A673 (cell line): Measurements from ENCODE around the gene XAB2. TPM values are rescaled to one million over a fixed set of nuclear protein-coding genes. Genes with fewer than 3 reads are reported as not detected.

Experiments used
- BruUV-seq: library from RNA; stranded (reverse); fragments of 400-500 nt; replicated peaks from 2 replicates; lab custom pipeline; 2021; lab: Mats Ljungman, UMichigan
- CTCF ChIA-PET: fragments of 300-600 bp; sonication (Branson Sonifier 250); formaldehyde crosslinking; loops from one replicate; lab custom pipeline; 2022; ENCODE audit warnings: antibody characterized with exemption; lab: Charles Lee
- POLR2A ChIA-PET: fragments of 300-600 bp; sonication (Branson Sonifier 250); formaldehyde crosslinking; loops from one replicate; lab custom pipeline; 2022; ENCODE audit warnings: antibody characterized with exemption; ENCODE audit not compliant: low non-redundant PET; lab: Charles Lee
- DNase-seq: peaks from one replicate; pipeline ENCODE4 v3.0.0-alpha.2; 2015; ENCODE audit warnings: low spot score
- H3K27ac ChIP-seq: fragments of 200-600 bp; sonication (generic); 2 replicates; pipeline ENCODE4 v1.5.1; 2016; ENCODE audit warnings: mixed run types, low read depth, mild to moderate bottlenecking, mixed read lengths, antibody characterized with exemption, low read length; ENCODE audit not compliant: poor library complexity, severe bottlenecking
- H3K27me3 ChIP-seq: fragments of 200-600 bp; sonication (generic); replicated peaks from 2 replicates; pipeline ENCODE4 v1.6.1; 2017; ENCODE audit warnings: mixed run types, low read depth, mild to moderate bottlenecking, mixed read lengths, antibody characterized with exemption, low read length; ENCODE audit not compliant: insufficient read depth, poor library complexity
- H3K36me3 ChIP-seq: fragments of 200-600 bp; sonication (generic); 2 replicates; pipeline ENCODE4 v1.6.1; 2016; ENCODE audit warnings: mixed run types, mild to moderate bottlenecking, mixed read lengths, antibody characterized with exemption, low read length; ENCODE audit not compliant: insufficient read depth, poor library complexity, severe bottlenecking
- H3K4me1 ChIP-seq: fragments of 200-600 bp; sonication (generic); 2 replicates; pipeline ENCODE4 v1.6.1; 2017; ENCODE audit warnings: mixed run types, mild to moderate bottlenecking, mixed read lengths, antibody characterized with exemption, low read length; ENCODE audit not compliant: insufficient read depth, poor library complexity, severe bottlenecking
- H3K4me3 ChIP-seq: fragments of 200-600 bp; sonication (generic); 2 replicates; pipeline ENCODE4 v1.5.1; 2016; ENCODE audit warnings: low read depth, mixed run types, mild to moderate bottlenecking, mixed read lengths, low read length; ENCODE audit not compliant: poor library complexity, severe bottlenecking
- H3K9me3 ChIP-seq: fragments of 200-600 bp; sonication (generic); 2 replicates; pipeline ENCODE4 v1.6.1; 2016; ENCODE audit warnings: mixed run types, low read depth, mild to moderate bottlenecking, mixed read lengths, antibody characterized with exemption, low read length; ENCODE audit not compliant: poor library complexity, severe bottlenecking
- CTCF ChIP-seq: fragments of 300-800, 200-600 bp; sonication (generic); conservative IDR thresholded peaks from 2 replicates; pipeline ENCODE4 v1.5.1; 2017; ENCODE audit warnings: low read depth, mild to moderate bottlenecking, antibody characterized with exemption, low read length, moderate library complexity, mixed read lengths
- EZH2 ChIP-seq: fragments of 200-600 bp; sonication (generic); IDR thresholded peaks from 2 replicates; pipeline ENCODE4 v1.6.1; 2017; ENCODE audit warnings: borderline replicate concordance, low read depth, mild to moderate bottlenecking, mixed read lengths, antibody characterized with exemption, low read length; ENCODE audit not compliant: poor library complexity, severe bottlenecking
- intact Hi-C: fragments of 100-400 bp; cut with micrococcal nuclease; formaldehyde crosslinking; loops from one replicate; pipeline ENCODE4 v1.10.0; 2022; ENCODE audit not compliant: unreplicated experiment
- total RNA-seq: library from RNA; stranded (reverse); gene quantifications from 2 replicates; pipeline ENCODE4 v1.2.3, GENCODE V29; 2021

The XAB2 gene
- total RNA-seq, 1 experiment from 2014 or later = 46.8 TPM

DNA sequence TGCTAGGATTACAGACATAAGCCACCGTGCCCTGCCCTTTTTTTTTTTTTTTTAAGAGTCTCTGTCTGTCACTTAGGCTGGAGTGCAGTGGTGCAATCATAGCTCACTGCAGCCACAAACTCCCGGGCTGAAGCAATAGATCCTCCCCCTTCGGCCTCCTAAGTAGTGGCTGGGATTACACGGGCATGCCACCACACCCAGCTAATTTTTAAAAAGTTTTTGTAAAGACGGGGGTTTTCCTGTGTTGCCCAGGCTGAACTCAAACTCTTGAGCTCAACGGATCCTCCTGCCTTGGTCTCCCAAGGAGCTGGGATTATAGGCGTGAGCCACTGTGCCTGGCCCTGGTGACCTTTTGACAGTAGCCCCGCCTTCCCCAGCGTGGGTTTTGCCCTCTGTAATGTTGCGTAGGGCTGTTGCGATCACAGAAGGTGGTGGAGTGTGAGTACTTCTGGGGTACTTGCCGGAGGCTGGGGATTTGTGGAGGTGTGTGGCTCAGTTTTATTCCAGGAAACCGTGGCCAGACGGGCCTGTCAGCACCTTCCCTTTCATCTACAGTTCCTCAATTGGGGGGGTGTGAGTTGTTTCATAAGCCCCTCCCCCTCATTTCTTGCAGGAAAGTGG is 27.9 kb upstream of the XAB2 start:
- H3K9me3 ChIP-seq = no peaks in the 10 kb centered on the region
- no peaks in the 10 kb centered on the region for H3K36me3 ChIP-seq
- H3K4me1 ChIP-seq = no peaks in the 10 kb centered on the region
- no TSS peak for BruUV-seq
- DNase-seq = no peak
- ChIA-PET CTCF (interaction anchor here (0.6 to 0.7 kb wide), 2 partner anchors 9 to 15 kb away, joined by 3 to 4 read pairs; no protein-coding TSS in a partner anchor), POLR2A (no interaction called here)
- TF ChIP-seq EZH2 (no peak), CTCF (no peak)
- intact Hi-C loops = no loop called here
- no peak overlapping the region for H3K4me3 ChIP-seq
- no peak overlapping the region for H3K27ac ChIP-seq
- no peaks in the 10 kb centered on the region for H3K27me3 ChIP-seq

GRCh38 chr19:7655581-7655980 is 26.2 kb upstream of the XAB2 start:
- H3K27ac ChIP-seq = no peak overlapping the region
- H3K27me3 ChIP-seq = no peaks in the 10 kb centered on the region
- no peaks in the 10 kb centered on the region for H3K36me3 ChIP-seq
- intact Hi-C loops = no loop called here
- ChIA-PET POLR2A (no interaction called here), CTCF (interaction anchor here (0.6 kb wide), 1 partner anchor 10 kb away, joined by 4 read pairs; no protein-coding TSS in a partner anchor)
- TF ChIP-seq CTCF = no peak
- no peak for TF ChIP-seq EZH2
- no peak for DNase-seq
- no peaks in the 10 kb centered on the region for H3K4me1 ChIP-seq
- BruUV-seq = no TSS peak
- H3K9me3 ChIP-seq = no peaks in the 10 kb centered on the region
- no peak overlapping the region for H3K4me3 ChIP-seq

DNA sequence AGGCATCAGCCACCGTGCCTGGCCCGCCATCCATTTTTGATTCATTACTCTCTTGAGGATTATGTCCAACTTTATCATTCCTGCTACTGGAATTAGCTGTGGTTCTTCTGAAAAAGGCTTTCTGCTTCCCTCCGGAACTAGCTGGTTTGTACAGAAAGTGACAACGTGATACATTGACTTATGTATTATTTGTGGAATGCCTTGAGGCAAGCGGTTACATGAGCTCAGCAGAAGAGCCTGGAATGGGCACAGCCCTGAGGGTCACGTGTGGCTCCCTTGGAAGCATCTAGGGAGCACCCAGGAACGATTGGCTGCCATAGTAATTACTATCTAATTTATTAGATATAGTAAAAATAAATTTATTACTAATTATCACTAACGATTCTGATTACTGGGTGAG is 25.1 kb upstream of the XAB2 start:
- DNase-seq = no peak
- intact Hi-C loops = loop anchor here (5.0 kb wide), 1 partner anchor 148 kb away; no protein-coding TSS in a partner anchor
- no peaks in the 10 kb centered on the region for H3K36me3 ChIP-seq
- H3K4me3 ChIP-seq = no peak overlapping the region
- TF ChIP-seq CTCF (no peak), EZH2 (no peak)
- no peaks in the 10 kb centered on the region for H3K27me3 ChIP-seq
- no peaks in the 10 kb centered on the region for H3K9me3 ChIP-seq
- CTCF ChIA-PET = interaction anchor here (1.0 kb wide), 1 partner anchor 26 kb away, joined by 3 read pairs; the partner anchor contains the start of gene TRAPPC5
- H3K27ac ChIP-seq = no peak overlapping the region
- POLR2A ChIA-PET = no interaction called here
- no TSS peak for BruUV-seq
- H3K4me1 ChIP-seq = no peaks in the 10 kb centered on the region
